Effector memory CD8-positive, alpha-beta T cell (primary cell): ENCODE results near the gene CABCOCO1.

ENCODE experiments used
- ATAC-seq: fragments of 150-1000 bp; cut with Tn5 transposase; replicated peaks from 2 replicates; pipeline ENCODE4 v1.10.0; 2021; ENCODE audit warnings: mild to moderate bottlenecking, moderate library complexity
- DNase-seq, 3 experiments: peaks; one replicate each; pipeline ENCODE4 v3.0.0; 2021
- H3K27ac Mint-ChIP-seq, 2 donors: one replicate each; pipeline ENCODE4 v1.8.0; 2022; ENCODE audit warnings: mild to moderate bottlenecking in 2 of 2, mixed read lengths in 2 of 2, moderate library complexity in 2 of 2
- H3K27me3 Mint-ChIP-seq, 2 donors: one replicate each; pipeline ENCODE4 v1.8.0; 2022; ENCODE audit warnings: mixed read lengths in 2 of 2
- H3K36me3 Mint-ChIP-seq: one replicate; pipeline ENCODE4 v1.8.0; 2022; ENCODE audit warnings: mild to moderate bottlenecking, moderate library complexity, mixed read lengths; ENCODE audit not compliant: insufficient read depth
- H3K4me1 Mint-ChIP-seq, 2 donors: one replicate each; pipeline ENCODE4 v1.8.0; 2022; ENCODE audit warnings: low read depth in 2 of 2, mixed read lengths in 2 of 2
- H3K4me3 Mint-ChIP-seq, 2 donors: one replicate each; pipeline ENCODE4 v1.8.0; 2022; ENCODE audit warnings: mild to moderate bottlenecking in 2 of 2, mixed read lengths in 2 of 2, moderate library complexity in 2 of 2
- H3K9me3 Mint-ChIP-seq, 2 donors: one replicate each; pipeline ENCODE4 v1.8.0; 2022; ENCODE audit warnings: mixed read lengths in 2 of 2

CABCOCO1 gene

DNA sequence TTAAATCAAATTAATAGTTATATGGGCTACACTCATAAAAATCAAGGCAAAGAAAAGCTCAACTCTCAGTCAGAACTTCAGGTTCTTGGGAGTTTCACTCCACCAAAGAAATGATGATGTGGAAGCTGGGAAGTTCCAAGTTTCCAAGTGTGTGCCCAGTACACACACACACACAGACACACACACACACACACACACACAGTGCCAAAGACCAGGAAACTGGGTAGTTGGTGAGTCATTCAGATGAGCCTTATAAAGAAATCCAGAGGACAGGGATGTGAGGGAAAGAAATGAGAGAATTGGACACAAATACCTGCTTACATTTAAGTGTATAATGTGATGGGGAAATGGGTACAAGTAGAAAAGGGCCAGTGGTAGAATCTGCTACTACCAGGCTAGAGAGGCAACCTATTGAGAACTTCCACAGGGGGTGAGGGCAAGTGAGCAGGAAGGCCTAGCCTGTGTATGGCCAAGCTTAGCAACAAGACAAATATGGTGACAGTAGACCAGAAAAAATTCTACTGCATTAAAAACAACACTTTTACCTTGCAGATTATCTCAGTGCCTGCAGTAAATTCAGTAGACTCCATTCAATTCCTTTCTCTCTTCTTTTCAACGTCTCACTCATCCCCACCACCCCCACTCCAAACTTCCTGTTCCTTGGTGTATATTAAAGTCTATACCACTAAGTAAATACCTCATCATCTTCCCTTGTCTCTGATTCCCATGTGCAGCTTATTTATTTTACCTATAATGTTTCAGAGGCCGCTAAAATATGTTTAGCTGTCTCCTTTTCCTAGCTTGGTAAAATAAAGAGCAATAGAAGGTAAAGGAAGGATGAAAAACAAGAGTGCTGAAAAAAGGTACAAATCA lies 95.0 kb downstream of the CABCOCO1 start:
- Mint-ChIP-seq H3K27ac (no peak overlapping the region), H3K4me1 (peaks cover 0 to under 1% of the 10 kb centered on the region in 2 donors), H3K27me3 (no peaks in the 10 kb centered on the region), H3K4me3 (no peak overlapping the region), H3K36me3 (no peaks in the 10 kb centered on the region), H3K9me3 (no peaks in the 10 kb centered on the region)
- DNase-seq (no peak), ATAC-seq (no peak)

DNA sequence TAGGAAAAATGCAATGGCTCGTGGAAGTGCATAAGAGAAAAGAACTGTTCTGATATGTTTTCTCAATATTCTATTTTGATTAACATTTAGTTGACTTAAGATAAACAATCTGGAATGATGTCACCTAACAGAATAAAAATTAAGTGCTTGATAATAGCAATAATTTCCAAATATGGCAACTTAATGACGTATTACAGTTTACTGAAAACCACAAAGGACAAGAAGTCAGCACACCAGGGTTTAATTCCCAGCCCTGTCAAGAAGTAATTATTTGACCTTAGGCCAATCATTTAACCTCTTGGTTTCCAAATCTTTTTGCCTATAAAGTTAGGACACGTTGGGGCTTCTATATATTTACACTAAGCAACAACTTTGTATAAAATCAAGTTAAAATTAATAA lies 95.7 kb downstream of the CABCOCO1 start:
- H3K4me1 Mint-ChIP-seq: no peaks in the 10 kb centered on the region
- no peaks in the 10 kb centered on the region for H3K36me3 Mint-ChIP-seq
- no peak for ATAC-seq
- H3K27ac Mint-ChIP-seq: no peak overlapping the region
- no peaks in the 10 kb centered on the region for H3K9me3 Mint-ChIP-seq
- no peaks in the 10 kb centered on the region for H3K27me3 Mint-ChIP-seq
- DNase-seq: no peak
- H3K4me3 Mint-ChIP-seq: no peak overlapping the region

DNA sequence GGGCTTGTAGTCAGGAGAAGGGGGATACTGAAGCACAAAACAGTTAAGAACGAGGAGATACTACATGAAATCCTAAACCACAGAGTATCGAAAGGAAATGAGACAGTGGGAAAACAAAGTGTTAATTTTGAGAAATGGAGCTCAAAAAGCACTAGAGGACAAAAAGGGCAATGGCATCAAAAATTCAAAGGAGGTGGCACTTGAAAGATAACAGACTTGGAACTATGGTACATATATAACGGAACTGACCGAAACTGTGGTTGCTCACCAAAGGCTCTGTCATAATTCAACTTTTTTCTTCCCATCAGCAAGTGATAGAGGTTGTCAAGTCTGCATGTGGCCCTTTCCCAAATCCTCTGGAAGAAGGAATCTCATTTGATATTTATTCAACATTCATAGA lies 97.0 kb downstream of the CABCOCO1 start:
- no peaks in the 10 kb centered on the region for H3K27me3 Mint-ChIP-seq
- H3K4me3 Mint-ChIP-seq: no peak overlapping the region

DNA sequence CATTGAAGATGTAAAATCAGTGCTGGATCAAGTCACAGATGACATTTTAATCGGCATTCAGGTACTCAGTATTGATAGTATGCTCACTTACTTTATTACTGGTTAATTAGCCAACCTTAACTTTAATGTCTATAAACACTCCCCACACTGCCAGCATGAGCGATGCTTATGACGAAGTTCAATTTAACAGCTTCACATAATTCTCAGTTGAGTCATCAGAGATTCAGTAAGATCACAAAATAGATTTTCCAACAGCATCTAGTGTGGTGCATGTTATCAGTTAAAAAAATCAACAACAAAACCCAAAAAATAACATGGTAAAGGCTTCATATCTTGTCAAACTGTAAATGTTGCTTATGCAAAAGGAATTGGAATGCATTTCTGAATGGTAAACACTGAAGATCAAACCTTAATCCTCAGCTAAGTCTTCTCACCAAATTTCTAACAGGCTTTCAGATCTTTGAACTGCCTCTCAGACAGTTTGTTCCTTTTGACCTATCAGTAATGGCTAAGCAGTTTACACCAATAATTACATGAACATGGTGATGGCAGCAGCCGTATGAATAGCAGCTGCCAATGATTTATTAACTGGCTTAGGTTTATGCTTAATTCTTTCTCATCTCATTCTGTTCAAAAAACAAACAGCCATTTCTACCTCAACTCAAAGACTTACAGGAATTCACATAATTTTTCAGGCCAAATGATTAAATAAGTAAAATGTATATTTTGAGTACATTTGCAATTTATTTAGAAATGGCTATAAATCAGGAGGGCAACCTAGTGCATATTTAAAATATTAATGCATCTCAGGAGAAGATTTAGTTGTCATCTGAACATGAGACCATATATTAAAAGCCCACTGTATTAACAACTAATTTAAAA lies 98.5 kb downstream of the CABCOCO1 start:
- H3K4me3 Mint-ChIP-seq: no peak overlapping the region
- ATAC-seq (no peak), DNase-seq (no peak)
- no peaks in the 10 kb centered on the region for H3K36me3 Mint-ChIP-seq
- peaks cover 7 to 8% of the 10 kb centered on the region in 2 donors for H3K4me1 Mint-ChIP-seq
- H3K27ac Mint-ChIP-seq: no peak overlapping the region
- H3K9me3 Mint-ChIP-seq: no peaks in the 10 kb centered on the region
- no peaks in the 10 kb centered on the region for H3K27me3 Mint-ChIP-seq

More for the DNA sequence above, 97.0 kb downstream of the CABCOCO1 start:
- DNase-seq (no peak), ATAC-seq (no peak)
- Mint-ChIP-seq H3K27ac (no peak overlapping the region), H3K4me1 (no peaks in the 10 kb centered on the region), H3K9me3 (no peaks in the 10 kb centered on the region), H3K36me3 (no peaks in the 10 kb centered on the region)

DNA sequence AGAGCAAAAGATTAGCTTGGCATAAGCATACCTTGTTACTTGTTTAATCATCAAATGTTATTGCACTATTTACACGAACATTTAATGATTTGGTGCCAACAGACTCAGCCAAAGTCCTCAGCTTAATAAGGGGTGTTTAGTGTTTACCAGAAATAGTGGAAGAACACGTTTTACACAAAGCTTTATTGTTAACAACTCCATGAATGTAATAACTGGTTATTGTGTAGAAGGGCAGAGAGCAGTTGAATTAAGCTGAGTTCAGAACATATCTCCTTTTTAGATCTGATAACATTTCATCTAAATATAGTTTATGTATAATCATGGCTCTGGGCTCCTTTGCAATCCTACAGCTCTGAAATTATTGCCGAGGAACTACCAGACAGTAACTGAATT lies 99.1 kb downstream of the CABCOCO1 start:
- H3K27me3 Mint-ChIP-seq: no peaks in the 10 kb centered on the region
- H3K9me3 Mint-ChIP-seq: no peaks in the 10 kb centered on the region
- DNase-seq: no peak
- H3K4me1 Mint-ChIP-seq: peaks cover 7 to 8% of the 10 kb centered on the region in 2 donors
- H3K36me3 Mint-ChIP-seq: no peaks in the 10 kb centered on the region
- H3K4me3 Mint-ChIP-seq: no peak overlapping the region
- no peak for ATAC-seq
- no peak overlapping the region for H3K27ac Mint-ChIP-seq

DNA sequence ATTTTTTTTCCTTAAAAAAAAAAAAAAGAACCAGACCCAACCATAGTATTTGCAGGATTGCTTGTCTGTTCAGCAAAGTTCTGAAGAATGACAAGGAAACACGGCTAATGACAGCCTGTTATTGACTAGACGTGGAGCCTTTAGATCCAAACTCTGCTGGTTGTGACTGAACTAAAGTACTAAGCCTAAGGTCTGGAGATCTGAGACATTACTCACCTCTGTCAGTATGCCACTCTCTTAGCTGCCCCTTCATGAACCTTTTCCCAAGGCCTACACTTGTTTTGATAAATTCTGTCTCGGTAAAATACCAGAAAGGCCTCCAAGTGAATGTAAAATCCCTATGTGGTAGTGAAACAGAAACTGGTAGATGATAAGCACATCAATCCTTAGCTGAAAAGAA lies 101.0 kb downstream of the CABCOCO1 start:
- no peak overlapping the region for H3K4me3 Mint-ChIP-seq
- H3K36me3 Mint-ChIP-seq: no peaks in the 10 kb centered on the region
- DNase-seq (no peak), ATAC-seq (no peak)
- no peak overlapping the region for H3K27ac Mint-ChIP-seq
- no peaks in the 10 kb centered on the region for H3K27me3 Mint-ChIP-seq
- H3K9me3 Mint-ChIP-seq: no peaks in the 10 kb centered on the region
- H3K4me1 Mint-ChIP-seq: peaks cover 7 to 8% of the 10 kb centered on the region in 2 donors

DNA sequence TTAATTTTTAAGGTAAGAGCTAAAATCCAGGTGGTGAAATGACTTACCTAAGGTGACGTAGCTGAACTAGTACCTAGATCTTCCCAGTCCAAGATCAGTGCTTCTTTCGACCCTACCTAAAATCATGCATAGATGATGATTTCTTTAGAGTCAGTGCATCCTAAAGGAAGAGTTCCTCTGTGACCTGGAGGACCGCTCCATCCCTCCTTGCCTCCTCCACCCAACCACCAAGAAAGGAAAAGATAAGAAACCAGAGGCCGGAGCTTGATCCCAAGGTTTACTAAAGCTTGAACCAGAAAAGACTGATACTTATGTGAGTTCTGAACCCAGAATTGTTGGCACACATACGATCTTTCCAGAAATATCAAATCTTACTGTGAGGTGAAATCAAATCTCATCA lies 101.8 kb downstream of the CABCOCO1 start:
- Mint-ChIP-seq H3K4me3 (no peak overlapping the region), H3K9me3 (no peaks in the 10 kb centered on the region), H3K27me3 (no peaks in the 10 kb centered on the region), H3K36me3 (peaks cover under 1% of the 10 kb centered on the region), H3K4me1 (peaks cover 7 to 8% of the 10 kb centered on the region in 2 donors), H3K27ac (no peak overlapping the region)
- ATAC-seq: no peak
- DNase-seq: no peak

DNA sequence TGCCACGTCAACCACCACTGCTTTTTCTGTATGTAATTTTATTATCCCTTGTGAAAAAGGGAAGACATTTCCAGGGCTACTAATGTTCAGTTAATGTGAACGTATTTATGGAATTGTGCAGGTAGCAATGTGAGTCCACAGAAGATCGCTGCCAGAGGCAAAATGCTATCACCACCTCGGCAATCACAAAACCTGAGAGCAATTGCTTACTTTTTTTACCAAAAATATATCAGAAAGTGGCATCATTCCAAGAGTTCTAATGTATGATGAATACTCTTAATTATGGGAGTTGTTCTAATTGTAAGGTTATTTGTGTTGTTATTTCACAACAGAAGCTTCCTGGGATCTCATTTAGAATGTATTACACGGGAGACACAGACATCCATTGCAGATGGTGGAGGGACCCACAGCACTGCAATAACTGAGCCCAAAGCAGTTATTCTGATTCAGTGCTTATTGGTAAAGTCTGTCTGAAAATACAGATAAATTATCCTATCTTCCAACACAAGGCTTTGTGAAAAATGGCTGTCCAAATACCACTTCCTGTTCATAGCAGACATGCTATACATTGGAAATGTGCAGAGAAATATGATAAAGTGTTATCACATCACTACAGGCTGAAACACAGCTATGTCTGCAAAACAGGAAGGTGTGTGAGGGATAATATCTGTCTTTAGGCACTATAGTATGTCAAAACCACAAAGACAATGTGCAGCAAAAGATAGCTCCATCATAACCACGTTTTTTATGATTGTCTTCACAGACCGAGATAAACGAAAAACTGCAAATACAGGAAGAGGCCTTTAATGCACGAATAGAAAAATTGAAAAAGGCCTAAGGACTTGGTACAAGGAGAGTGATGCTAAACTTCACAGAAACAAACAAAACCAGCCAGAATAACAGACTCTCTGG lies 102.7 kb downstream of the CABCOCO1 start:
- DNase-seq: no peak
- Mint-ChIP-seq H3K4me3 (peak overlapping the region in 1 of 2 donors; percentile 11), H3K27ac (peak overlapping the region in 1 of 2 donors; percentile 66), H3K27me3 (no peaks in the 10 kb centered on the region), H3K36me3 (peaks cover 3% of the 10 kb centered on the region), H3K9me3 (no peaks in the 10 kb centered on the region), H3K4me1 (peaks cover 7 to 8% of the 10 kb centered on the region in 2 donors)
- peak; percentile 57 for ATAC-seq

DNA sequence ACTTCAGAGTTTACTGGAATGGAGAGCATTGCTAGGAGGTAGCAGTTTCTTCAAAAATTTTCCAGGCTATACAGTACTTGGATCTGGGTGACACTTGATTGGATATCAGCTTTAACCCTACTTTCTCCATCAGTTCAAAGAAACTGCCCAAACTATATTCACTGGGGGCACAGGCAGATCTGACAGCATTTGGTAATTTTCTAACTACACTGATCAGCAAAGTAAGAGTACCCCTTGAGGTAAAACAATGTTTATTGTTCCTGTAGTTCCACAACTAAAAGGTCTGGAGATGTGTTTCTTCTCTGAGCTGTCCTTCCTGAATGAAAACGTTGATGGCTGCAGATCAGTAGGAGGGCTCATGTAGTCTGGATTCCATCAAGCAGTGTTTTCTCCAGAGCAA lies 104.2 kb downstream of the CABCOCO1 start:
- H3K9me3 Mint-ChIP-seq: no peaks in the 10 kb centered on the region
- H3K27ac Mint-ChIP-seq: no peak overlapping the region
- ATAC-seq (no peak), DNase-seq (no peak)
- peaks cover 7 to 8% of the 10 kb centered on the region in 2 donors for H3K4me1 Mint-ChIP-seq
- H3K36me3 Mint-ChIP-seq: peaks cover 3% of the 10 kb centered on the region
- no peaks in the 10 kb centered on the region for H3K27me3 Mint-ChIP-seq
- H3K4me3 Mint-ChIP-seq: no peak overlapping the region

DNA sequence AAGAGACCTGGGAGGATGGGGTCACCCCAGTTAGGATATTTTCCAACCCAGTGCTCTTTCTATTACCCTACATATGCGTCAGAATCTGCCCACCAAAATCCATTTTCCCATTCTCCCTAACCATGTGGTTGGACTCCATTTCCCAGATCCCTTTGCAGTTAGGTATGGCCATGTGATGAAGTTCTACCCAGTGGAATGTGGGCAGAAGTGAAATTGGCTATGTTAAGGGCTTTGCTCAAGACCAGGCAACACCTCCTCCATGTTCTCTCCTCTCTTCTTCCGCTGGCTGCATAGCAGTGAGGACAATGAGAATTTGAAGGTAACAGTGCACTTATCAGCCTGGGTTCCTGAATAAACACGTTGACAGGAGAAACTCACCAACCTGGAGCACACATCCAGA lies 111.3 kb downstream of the CABCOCO1 start:
- no peak overlapping the region for H3K4me3 Mint-ChIP-seq
- DNase-seq (no peak), ATAC-seq (no peak)
- H3K27me3 Mint-ChIP-seq: peaks cover 0 to 5% of the 10 kb centered on the region in 2 donors
- no peak overlapping the region for H3K27ac Mint-ChIP-seq
- no peaks in the 10 kb centered on the region for H3K4me1 Mint-ChIP-seq
- H3K36me3 Mint-ChIP-seq: peaks cover 3% of the 10 kb centered on the region
- no peaks in the 10 kb centered on the region for H3K9me3 Mint-ChIP-seq

DNA sequence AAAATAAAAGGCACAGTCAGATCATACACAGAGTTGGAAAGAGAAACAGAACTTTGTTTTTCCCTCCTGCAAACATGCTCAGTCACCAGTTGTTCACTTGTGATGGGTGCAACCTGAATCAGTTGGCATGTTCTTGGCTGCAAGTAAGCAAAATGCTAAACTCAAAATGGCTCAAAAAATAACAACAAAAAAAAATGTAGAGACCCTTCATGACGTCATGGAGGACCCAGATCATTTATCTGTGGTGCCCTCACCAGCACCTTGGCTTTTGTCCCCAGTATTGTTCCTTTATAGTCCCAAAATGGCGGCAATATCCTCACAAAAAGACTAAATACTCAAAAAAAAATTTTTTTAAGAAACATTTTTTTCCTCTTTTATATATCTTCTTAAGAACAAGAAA lies 112.4 kb downstream of the CABCOCO1 start:
- no peak overlapping the region for H3K27ac Mint-ChIP-seq
- H3K4me3 Mint-ChIP-seq: no peak overlapping the region
- peaks cover 0 to 5% of the 10 kb centered on the region in 2 donors for H3K27me3 Mint-ChIP-seq
- no peaks in the 10 kb centered on the region for H3K4me1 Mint-ChIP-seq
- ATAC-seq: no peak
- H3K9me3 Mint-ChIP-seq: no peaks in the 10 kb centered on the region
- DNase-seq: no peak
- H3K36me3 Mint-ChIP-seq: no peaks in the 10 kb centered on the region

DNA sequence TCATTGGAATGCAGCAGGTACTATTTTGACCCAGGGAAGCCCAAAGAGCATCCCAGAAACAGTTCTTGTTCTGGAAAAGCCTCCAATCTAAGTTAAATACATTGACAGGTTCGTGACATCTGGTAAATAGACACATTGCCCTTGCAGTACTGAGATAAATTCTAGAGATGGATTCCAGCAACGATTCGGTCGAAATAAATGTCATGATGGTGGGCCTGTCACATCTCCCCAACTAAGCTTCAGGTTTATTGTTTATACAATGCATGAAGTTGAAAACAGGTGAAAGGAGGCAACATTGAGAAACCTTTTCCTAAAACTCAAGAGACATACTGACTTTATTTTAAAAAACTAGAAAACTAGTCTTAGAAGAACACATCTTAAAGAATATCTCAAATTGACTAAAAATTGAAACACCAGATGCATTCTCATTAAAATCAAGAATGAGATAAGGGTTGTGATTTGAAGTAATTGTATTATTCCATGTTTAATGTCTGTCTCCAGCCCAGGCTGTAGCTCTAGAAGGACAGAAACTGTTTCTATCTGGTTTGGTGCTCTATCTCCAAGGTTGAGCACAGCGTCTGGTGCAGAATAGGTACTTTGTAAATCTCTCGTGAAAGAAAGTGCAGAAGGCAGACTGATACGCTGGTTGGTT lies 114.0 kb downstream of the CABCOCO1 start:
- DNase-seq: no peak
- no peak for ATAC-seq
- Mint-ChIP-seq H3K4me1 (no peaks in the 10 kb centered on the region), H3K27ac (no peak overlapping the region), H3K27me3 (peaks cover 0 to 5% of the 10 kb centered on the region in 2 donors), H3K9me3 (no peaks in the 10 kb centered on the region), H3K4me3 (no peak overlapping the region), H3K36me3 (no peaks in the 10 kb centered on the region)

DNA sequence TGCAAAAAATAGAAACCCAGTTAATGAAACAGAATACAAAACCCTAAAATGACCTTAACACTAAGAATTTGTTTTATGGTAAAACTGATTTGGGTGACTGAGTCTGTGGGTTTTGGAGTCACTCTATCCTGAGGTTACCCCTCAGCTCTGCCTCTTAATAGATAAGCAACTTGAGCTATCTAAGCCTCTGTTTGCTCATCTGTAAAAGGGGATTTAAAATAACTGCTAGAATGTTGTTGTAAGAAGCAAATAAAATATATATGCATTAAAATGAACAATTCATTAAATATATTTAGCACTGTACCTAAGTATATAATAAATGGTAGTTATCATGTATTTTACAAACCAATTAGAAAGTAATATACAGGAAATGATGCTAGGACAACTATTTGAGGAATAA lies 115.4 kb downstream of the CABCOCO1 start:
- DNase-seq (no peak), ATAC-seq (no peak)
- H3K36me3 Mint-ChIP-seq: no peaks in the 10 kb centered on the region
- no peak overlapping the region for H3K4me3 Mint-ChIP-seq
- no peak overlapping the region for H3K27ac Mint-ChIP-seq
- H3K9me3 Mint-ChIP-seq: no peaks in the 10 kb centered on the region
- no peaks in the 10 kb centered on the region for H3K4me1 Mint-ChIP-seq
- H3K27me3 Mint-ChIP-seq: peaks cover 2 to 6% of the 10 kb centered on the region in 2 donors
